ENCODE measurements around the gene NOLC1. TPM values are rescaled to one million over a fixed set of nuclear protein-coding genes. Genes with fewer than 3 reads are reported as not detected.
A peak's percentile ranks its signal among the peaks of the same experiment; 100 is the strongest.

Gene NOLC1
- total RNA-seq, 4 donors from 2014 or later = 28.7 to 83.8 (median 48.5) TPM

- Histone ChIP-seq H3K4me1 (peaks cover 22 to 44% (median 36%) of the 10 kb centered on the region in 4 donors), H3K27ac (replicated peaks in 1 of 4) (peak within 1 kb of the TSS; percentile 90 to 98 (median 94)), H3K36me3 (peaks cover 0 to 4% (median 3%) of the 10 kb centered on the region in 4 donors), H3K9me3 (no peaks in the 10 kb centered on the region), H3K27me3 (no peaks in the 10 kb centered on the region), H3K4me3 (peak within 1 kb of the TSS; percentile 69 to 99 (median 91))
- WGBS = 0% methylated on average over 18 of the region's 64 CpGs
- DNase-seq (ENCODE audit: extremely low spot score) = peak; percentile 99
- intact Hi-C loops (cut with DNase I) = no loop called here
- TF ChIP-seq POLR2AphosphoS5 (IDR thresholded peaks at IDR 0.05) (peak; percentile 90 to 96), POLR2A (IDR thresholded peaks at IDR 0.05; ENCODE audit: low read depth) (peak; percentile 65), EP300 (IDR thresholded peaks at IDR 0.05) (no peak)
- TF ChIP-seq, protein P1, sequence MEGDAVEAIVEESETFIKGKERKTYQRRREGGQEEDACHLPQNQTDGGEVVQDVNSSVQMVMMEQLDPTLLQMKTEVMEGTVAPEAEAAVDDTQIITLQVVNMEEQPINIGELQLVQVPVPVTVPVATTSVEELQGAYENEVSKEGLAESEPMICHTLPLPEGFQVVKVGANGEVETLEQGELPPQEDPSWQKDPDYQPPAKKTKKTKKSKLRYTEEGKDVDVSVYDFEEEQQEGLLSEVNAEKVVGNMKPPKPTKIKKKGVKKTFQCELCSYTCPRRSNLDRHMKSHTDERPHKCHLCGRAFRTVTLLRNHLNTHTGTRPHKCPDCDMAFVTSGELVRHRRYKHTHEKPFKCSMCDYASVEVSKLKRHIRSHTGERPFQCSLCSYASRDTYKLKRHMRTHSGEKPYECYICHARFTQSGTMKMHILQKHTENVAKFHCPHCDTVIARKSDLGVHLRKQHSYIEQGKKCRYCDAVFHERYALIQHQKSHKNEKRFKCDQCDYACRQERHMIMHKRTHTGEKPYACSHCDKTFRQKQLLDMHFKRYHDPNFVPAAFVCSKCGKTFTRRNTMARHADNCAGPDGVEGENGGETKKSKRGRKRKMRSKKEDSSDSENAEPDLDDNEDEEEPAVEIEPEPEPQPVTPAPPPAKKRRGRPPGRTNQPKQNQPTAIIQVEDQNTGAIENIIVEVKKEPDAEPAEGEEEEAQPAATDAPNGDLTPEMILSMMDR (IDR thresholded peaks at IDR 0.05) = peak; percentile 85 to 94 (median 90)
Observed at GRCh38 chr10:102132563-102133372, 19.4 kb upstream of the NOLC1 start, which contains the start of gene PPRC1. PPRC1 (plus strand) TSS chr10:102133040; CDS start chr10:102133069, 29 bp downstream.

- H3K27me3 ChIP-seq = no peaks in the 10 kb centered on the region
- peak overlapping the region; percentile 90 to 98 (median 94) for H3K27ac ChIP-seq (replicated peaks in 1 of 4)
- intact Hi-C loops (cut with DNase I) = no loop called here
- peaks cover 8 to 12% (median 11%) of the 10 kb centered on the region in 4 donors for H3K36me3 ChIP-seq
- TF ChIP-seq EP300 (IDR thresholded peaks at IDR 0.05) (no peak), POLR2AphosphoS5 (IDR thresholded peaks at IDR 0.05) (peak in 1 of 2 donors; percentile 57), POLR2A (IDR thresholded peaks at IDR 0.05; ENCODE audit: low read depth) (no peak)
- TF ChIP-seq, protein P1 (IDR thresholded peaks at IDR 0.05) = no peak
- 2% methylated on average over 22 of the region's 48 CpGs for WGBS
- peak overlapping the region; percentile 69 to 99 (median 91) for H3K4me3 ChIP-seq
- no peak for DNase-seq (ENCODE audit: extremely low spot score)
- H3K9me3 ChIP-seq = no peaks in the 10 kb centered on the region
- H3K4me1 ChIP-seq = peaks cover 22 to 44% (median 36%) of the 10 kb centered on the region in 4 donors
Observed at GRCh38 chr10:102133373-102134195, 18.6 kb upstream of the NOLC1 start.

DNA sequence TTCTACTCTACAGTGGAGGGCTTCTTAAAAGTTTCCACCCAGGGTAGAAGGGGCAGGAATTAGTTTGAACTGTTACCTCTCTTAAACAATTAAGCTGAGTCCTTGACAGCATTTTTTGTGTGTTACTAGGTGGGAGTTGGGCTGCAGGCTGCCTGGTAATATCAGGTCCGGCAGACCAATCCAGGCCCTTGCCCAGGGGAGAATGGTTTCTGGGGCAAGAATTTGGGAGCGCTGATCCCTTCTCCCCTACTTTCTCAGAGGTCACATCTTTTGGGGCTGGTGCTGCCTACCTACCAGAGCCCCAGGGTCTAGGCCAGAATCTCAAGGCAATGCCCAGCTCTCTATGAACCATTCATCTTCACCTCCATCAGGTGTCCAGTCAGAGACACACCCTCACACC lies 17.8 kb upstream of the NOLC1 start:
- intact Hi-C loops (cut with DNase I) = no loop called here
- peak overlapping the region; percentile 90 to 98 (median 94) for H3K27ac ChIP-seq (replicated peaks in 1 of 4)

DNA sequence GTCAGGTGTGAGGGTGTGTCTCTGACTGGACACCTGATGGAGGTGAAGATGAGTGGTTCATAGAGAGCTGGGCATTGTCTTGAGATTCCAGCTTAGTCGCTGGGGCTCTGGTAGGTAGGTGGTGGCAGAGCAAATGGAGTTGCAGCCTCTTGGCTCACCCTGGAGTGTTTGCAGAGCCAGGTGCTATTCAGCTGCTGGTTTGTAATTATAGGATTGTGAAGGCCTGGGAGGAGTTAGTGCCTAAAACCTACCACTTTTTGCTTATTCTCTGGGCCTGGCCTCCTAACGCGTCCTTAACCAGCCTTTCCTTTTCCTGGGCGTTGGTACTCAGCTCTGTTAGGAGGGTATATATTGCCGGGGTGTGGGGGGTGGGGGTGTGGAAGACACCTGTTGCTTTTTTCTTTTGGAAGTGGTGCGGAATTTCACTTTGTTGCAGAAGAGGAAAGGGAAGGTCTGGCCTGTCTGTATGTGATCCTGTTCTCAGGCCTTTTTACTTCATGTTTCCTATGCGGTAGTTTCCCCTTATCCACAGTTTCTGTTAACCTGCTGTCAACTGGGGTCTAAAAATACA lies 16.1 kb upstream of the NOLC1 start:
- H3K4me3 ChIP-seq = no peak overlapping the region
- H3K27ac ChIP-seq (replicated peaks in 1 of 4) = peak overlapping the region in 1 of 4 donors; percentile 98
- DNase-seq (ENCODE audit: extremely low spot score) = no peak
- peaks cover 22 to 44% (median 36%) of the 10 kb centered on the region in 4 donors for H3K4me1 ChIP-seq
- WGBS = 82% methylated on average over 7 of the region's 7 CpGs
- TF ChIP-seq POLR2A (IDR thresholded peaks at IDR 0.05; ENCODE audit: low read depth) (no peak), POLR2AphosphoS5 (IDR thresholded peaks at IDR 0.05) (no peak), EP300 (IDR thresholded peaks at IDR 0.05) (no peak)
- TF ChIP-seq, protein P1 (IDR thresholded peaks at IDR 0.05) = no peak
- H3K36me3 ChIP-seq = peaks cover 33 to 37% (median 36%) of the 10 kb centered on the region in 4 donors
- H3K27me3 ChIP-seq = no peaks in the 10 kb centered on the region
- H3K9me3 ChIP-seq = no peaks in the 10 kb centered on the region
- intact Hi-C loops (cut with DNase I) = no loop called here

More for the DNA sequence above, 17.8 kb upstream of the NOLC1 start:
- WGBS = 14% methylated on average over 1 of the region's 2 CpGs
- peaks cover 22 to 44% (median 36%) of the 10 kb centered on the region in 4 donors for H3K4me1 ChIP-seq
- H3K36me3 ChIP-seq = peaks cover 16 to 21% (median 19%) of the 10 kb centered on the region in 4 donors
- TF ChIP-seq, protein P1 (IDR thresholded peaks at IDR 0.05) = no peak
- TF ChIP-seq EP300 (IDR thresholded peaks at IDR 0.05) (no peak), POLR2AphosphoS5 (IDR thresholded peaks at IDR 0.05) (no peak), POLR2A (IDR thresholded peaks at IDR 0.05; ENCODE audit: low read depth) (no peak)
- peak overlapping the region; percentile 69 to 99 (median 91) for H3K4me3 ChIP-seq
- H3K27me3 ChIP-seq = no peaks in the 10 kb centered on the region
- no peak for DNase-seq (ENCODE audit: extremely low spot score)
- H3K9me3 ChIP-seq = no peaks in the 10 kb centered on the region
